OCI-LY1 (cell line): Measurements from ENCODE around the gene RCAN1.

Source experiments
- H2AFZ ChIP-seq: fragments of 200-600 bp; sonication (generic), shearing (Covaris generic); 2 replicates; pipeline ENCODE4 v1.6.0; 2014; ENCODE audit warnings: antibody characterized with exemption, mild to moderate bottlenecking, low read length
- H3F3A ChIP-seq: fragments of 200-600 bp; sonication (generic), shearing (Covaris generic); 2 replicates; pipeline ENCODE4 v1.6.0; 2014; ENCODE audit warnings: mild to moderate bottlenecking, antibody characterized with exemption, low read length, moderate library complexity; ENCODE audit not compliant: insufficient read depth
- H3K27ac ChIP-seq: fragments of 200-600 bp; sonication (generic); 2 replicates; pipeline ENCODE4 v1.5.1; 2014; ENCODE audit warnings: low read length, mixed run types, mild to moderate bottlenecking, low read depth; ENCODE audit not compliant: poor library complexity, severe bottlenecking
- H3K27me3 ChIP-seq: fragments of 200-600 bp; sonication (generic); 2 replicates; pipeline ENCODE4 v1.6.0; 2014; ENCODE audit warnings: antibody characterized with exemption, mild to moderate bottlenecking, low read length, moderate library complexity; ENCODE audit not compliant: insufficient read depth
- H3K36me3 ChIP-seq: fragments of 200-600 bp; sonication (generic); 2 replicates; pipeline ENCODE4 v1.6.1; 2014; ENCODE audit warnings: mild to moderate bottlenecking, antibody characterized with exemption, low read length, moderate library complexity, mixed read lengths; ENCODE audit not compliant: insufficient read depth
- H3K4me1 ChIP-seq: fragments of 200-600 bp; sonication (generic); 2 replicates; pipeline ENCODE4 v1.5.1; 2014; ENCODE audit warnings: mild to moderate bottlenecking, low read length, moderate library complexity; ENCODE audit not compliant: insufficient read depth, severe bottlenecking
- H3K4me2 ChIP-seq: fragments of 200-600 bp; sonication (generic), shearing (Covaris generic); 2 replicates; pipeline ENCODE4 v1.6.1; 2014; ENCODE audit warnings: low read length
- H3K4me3 ChIP-seq: fragments of 200-600 bp; sonication (generic); 2 replicates; pipeline ENCODE4 v1.5.1; 2014; ENCODE audit warnings: low read length, low read depth, mild to moderate bottlenecking, mixed read lengths; ENCODE audit not compliant: poor library complexity, severe bottlenecking
- H3K79me2 ChIP-seq: fragments of 200-600 bp; shearing (Covaris generic); 2 replicates; pipeline ENCODE4 v1.6.1; 2016; ENCODE audit warnings: mixed run types, low read length, mixed read lengths; ENCODE audit not compliant: insufficient read depth
- H3K9ac ChIP-seq: fragments of 200-600 bp; sonication (generic), shearing (Covaris generic); 2 replicates; pipeline ENCODE4 v1.6.1; 2014; ENCODE audit warnings: mild to moderate bottlenecking, low read length, mixed read lengths
- H3K9me2 ChIP-seq: fragments of 200-600 bp; sonication (generic), shearing (Covaris generic); 2 replicates; pipeline ENCODE4 v1.6.1; 2014; ENCODE audit warnings: low read depth, mild to moderate bottlenecking, low read length, mixed read lengths
- H3K9me3 ChIP-seq: fragments of 200-600 bp; shearing (Covaris generic); 2 replicates; pipeline ENCODE4 v1.6.1; 2014; ENCODE audit warnings: low read length, mixed read lengths
- H4K20me1 ChIP-seq: fragments of 200-600 bp; sonication (generic), shearing (Covaris generic); 2 replicates; pipeline ENCODE4 v1.6.0; 2016; ENCODE audit warnings: mild to moderate bottlenecking, low read length; ENCODE audit not compliant: insufficient read depth
- EZH2 ChIP-seq: fragments of 200-600 bp; sonication (generic), shearing (Covaris generic); IDR thresholded peaks from 2 replicates; pipeline ENCODE4 v1.8.0; 2017; ENCODE audit warnings: borderline replicate concordance, mixed run types, mild to moderate bottlenecking, antibody characterized with exemption, low read length, moderate library complexity, mixed read lengths
- TF ChIP-seq, protein P1 (sequence below): fragments of 200-600 bp; sonication (generic), shearing (Covaris generic); IDR thresholded peaks from 2 replicates; pipeline ENCODE4 v1.5.1; 2017; ENCODE audit warnings: mild to moderate bottlenecking, antibody characterized with exemption, low read length, moderate library complexity, mixed read lengths

RCAN1 gene

DNA sequence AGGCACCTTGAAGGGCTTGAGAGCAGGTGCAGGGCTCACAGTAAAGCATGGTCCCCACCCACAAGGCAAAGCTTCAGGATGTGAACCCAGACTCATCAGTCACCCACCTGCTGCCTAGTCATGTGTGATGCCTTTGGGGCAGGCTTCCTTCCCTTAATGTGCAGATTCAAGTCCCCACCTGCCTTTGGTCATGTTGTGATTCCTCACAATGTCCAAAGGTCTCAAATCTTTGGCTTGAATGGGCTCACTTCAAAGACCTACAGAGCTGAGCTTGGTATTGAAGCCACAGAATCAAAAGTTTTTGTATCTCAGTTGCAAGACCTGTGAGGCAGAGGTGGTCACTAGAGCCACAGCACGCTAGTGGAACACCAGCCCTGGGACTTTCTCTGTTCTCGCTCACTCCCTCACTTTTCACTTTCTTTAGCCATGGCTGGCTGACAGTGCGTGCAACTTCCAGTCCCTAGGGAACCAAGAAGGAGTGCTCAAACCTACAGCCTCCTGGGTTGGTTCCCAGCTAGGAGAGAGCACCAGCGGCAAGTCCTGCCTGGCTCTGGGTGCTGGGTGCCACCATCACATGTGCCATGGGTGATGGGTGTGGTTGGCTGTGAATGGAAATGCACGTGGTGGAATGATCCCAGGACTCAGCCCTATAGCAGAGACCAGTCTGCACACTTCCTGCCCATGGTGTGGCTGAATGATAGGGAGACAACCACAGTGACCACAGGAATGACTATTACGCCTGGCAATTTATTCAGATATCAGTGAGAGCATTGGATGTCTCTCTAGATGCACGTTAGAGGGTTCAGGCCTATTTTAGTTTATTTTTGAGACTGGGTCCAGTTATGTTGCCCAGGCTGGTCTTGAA is 27.5 kb upstream of the RCAN1 start:
- Histone ChIP-seq H3K9me3 (no peaks in the 10 kb centered on the region), H3K27ac (no peak overlapping the region), H3K9ac (no peak overlapping the region), H3F3A (no peaks in the 10 kb centered on the region), H3K4me3 (no peak overlapping the region), H4K20me1 (no peaks in the 10 kb centered on the region), H2AFZ (no peak overlapping the region), H3K27me3 (peaks cover 9% of the 10 kb centered on the region; the same call in 1 of the 2 replicates), H3K9me2 (no peaks in the 10 kb centered on the region), H3K4me2 (no peak overlapping the region), H3K36me3 (no peaks in the 10 kb centered on the region), H3K79me2 (no peaks in the 10 kb centered on the region), H3K4me1 (peaks cover 5% of the 10 kb centered on the region)
- TF ChIP-seq, protein P1, sequence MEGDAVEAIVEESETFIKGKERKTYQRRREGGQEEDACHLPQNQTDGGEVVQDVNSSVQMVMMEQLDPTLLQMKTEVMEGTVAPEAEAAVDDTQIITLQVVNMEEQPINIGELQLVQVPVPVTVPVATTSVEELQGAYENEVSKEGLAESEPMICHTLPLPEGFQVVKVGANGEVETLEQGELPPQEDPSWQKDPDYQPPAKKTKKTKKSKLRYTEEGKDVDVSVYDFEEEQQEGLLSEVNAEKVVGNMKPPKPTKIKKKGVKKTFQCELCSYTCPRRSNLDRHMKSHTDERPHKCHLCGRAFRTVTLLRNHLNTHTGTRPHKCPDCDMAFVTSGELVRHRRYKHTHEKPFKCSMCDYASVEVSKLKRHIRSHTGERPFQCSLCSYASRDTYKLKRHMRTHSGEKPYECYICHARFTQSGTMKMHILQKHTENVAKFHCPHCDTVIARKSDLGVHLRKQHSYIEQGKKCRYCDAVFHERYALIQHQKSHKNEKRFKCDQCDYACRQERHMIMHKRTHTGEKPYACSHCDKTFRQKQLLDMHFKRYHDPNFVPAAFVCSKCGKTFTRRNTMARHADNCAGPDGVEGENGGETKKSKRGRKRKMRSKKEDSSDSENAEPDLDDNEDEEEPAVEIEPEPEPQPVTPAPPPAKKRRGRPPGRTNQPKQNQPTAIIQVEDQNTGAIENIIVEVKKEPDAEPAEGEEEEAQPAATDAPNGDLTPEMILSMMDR = no peak
- no peak for TF ChIP-seq EZH2

DNA sequence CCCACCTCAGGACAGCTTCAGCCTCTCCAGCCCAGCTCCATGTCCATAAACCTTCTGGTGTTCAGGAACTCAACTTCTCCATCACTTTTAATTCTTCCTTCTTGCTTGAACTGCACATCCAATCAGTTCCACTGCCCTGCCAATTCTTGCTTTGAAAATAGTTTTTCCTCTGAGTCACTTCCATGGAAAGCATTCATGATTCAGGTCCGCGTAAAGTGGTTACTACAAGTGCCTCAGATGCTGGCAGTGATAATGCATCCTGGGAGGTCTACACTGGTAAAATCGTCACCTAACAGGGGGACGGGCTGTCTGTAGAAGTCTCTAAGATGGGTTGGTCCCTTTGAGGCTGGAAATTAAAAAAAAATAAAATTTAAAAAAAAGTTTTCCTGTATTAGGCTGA is 25.9 kb upstream of the RCAN1 start:
- H3K9me2 ChIP-seq = no peaks in the 10 kb centered on the region

DNA sequence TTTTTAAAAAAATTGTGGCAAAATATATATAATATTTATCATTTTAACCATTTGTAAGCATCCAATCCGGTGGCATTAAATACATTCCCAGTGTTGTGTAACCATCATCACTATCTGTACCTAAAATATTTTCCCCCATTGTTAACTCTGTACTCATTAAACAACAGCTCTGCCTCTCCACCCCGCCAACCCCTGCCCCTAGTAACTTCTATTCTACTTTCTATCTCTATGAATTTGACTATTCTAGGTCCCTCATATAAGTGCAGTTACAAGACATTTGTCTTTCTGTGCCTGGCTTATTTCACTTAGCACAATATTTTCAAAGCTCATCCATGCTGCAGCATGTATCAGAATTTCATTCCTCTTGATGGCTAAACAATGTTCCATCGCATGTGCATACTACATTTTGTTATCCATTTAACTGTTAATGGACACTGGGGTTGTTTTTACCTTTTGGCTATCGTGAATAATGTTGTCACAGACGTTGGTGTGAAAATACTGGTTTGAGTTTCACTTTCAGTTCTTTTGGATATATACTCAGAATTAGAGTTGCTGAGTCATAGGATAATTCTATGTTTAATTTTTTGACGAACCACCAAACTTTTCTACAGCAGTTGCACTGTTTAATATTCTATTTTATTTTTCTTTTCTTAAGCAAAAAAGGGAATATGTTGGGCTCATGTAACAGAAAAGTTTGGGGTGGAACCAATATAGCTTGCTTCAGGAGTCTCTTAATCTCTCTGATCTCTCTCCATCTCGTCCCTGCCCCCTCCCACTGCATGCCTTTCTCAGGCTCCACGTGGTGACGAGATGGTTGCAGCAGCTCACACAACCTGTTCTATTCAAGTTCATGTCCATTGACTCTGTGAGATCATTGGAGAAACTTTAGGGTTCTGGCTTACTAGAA is 25.2 kb upstream of the RCAN1 start:
- Histone ChIP-seq H3K79me2 (no peaks in the 10 kb centered on the region), H2AFZ (no peak overlapping the region), H3K4me3 (no peak overlapping the region), H3K9ac (no peak overlapping the region), H3K9me3 (no peaks in the 10 kb centered on the region), H3K4me2 (peak overlapping the region; percentile 39; the same call in 1 of the 2 replicates), H3K27me3 (peaks cover 5% of the 10 kb centered on the region; the same call in 1 of the 2 replicates), H3K4me1 (peaks cover 5% of the 10 kb centered on the region), H3K9me2 (no peaks in the 10 kb centered on the region), H3K36me3 (no peaks in the 10 kb centered on the region), H3K27ac (no peak overlapping the region), H4K20me1 (no peaks in the 10 kb centered on the region), H3F3A (no peaks in the 10 kb centered on the region)
- TF ChIP-seq, protein P1 = no peak
- no peak for TF ChIP-seq EZH2

More for the DNA sequence above, 25.9 kb upstream of the RCAN1 start:
- H3K27ac ChIP-seq = no peak overlapping the region
- no peaks in the 10 kb centered on the region for H3K79me2 ChIP-seq
- H3K4me3 ChIP-seq = no peak overlapping the region
- H2AFZ ChIP-seq = no peak overlapping the region
- peaks cover 5% of the 10 kb centered on the region for H3K4me1 ChIP-seq
- no peak overlapping the region for H3K4me2 ChIP-seq
- H3K36me3 ChIP-seq = no peaks in the 10 kb centered on the region
- no peak overlapping the region for H3K9ac ChIP-seq
- TF ChIP-seq, protein P1 = no peak
- no peak for TF ChIP-seq EZH2
- no peaks in the 10 kb centered on the region for H3K9me3 ChIP-seq
- H3F3A ChIP-seq = no peaks in the 10 kb centered on the region
- peaks cover 5% of the 10 kb centered on the region; the same call in 1 of the 2 replicates for H3K27me3 ChIP-seq
- H4K20me1 ChIP-seq = no peaks in the 10 kb centered on the region
